DMS53 treated with DMSO at 0.1 percent for 48 hours (cell line): ENCODE data around the gene PXYLP1.

ENCODE experiments used
- DNase-seq: peaks from one replicate; lab custom pipeline; 2025; ENCODE audit not compliant: unreplicated experiment; lab: John Stamatoyannopoulos, UW

PXYLP1 gene

DNA sequence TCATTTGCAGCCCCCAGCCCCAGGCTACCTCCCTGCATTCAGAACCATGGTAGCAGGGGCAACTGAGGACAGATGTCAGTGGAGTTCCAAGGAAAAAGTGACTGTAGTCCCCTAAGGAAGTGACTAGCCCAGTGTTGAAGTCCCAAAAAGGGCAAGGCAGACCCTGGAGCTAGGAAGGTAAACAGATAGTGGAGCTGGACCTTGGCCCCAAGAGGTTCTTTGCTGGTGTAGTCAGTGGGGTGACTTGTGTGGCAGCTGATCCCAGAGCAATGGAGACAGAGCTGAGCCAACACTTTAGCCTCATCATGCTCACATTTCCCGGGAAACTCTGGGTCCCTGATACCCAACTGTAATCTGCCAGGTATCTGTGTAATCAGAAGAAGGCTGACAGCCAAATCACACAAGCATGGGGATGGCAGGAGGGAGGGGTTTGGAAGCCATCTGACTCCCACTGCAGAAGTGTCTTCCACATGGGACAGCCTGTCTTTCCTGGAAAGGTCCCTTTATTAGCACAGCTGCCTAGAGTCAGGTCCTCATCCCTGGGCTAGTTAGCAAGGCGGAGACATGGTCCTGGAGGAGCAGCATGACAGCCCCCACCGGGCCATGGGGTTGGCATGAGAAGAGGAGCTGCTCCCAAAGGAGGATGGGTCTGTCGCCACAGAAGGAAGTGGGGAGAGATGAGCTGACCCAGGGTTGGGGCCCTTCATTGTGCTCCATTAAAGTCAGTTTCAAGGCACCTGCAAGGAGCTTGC is 39.8 kb downstream of the PXYLP1 start:
- no peak for DNase-seq

DNA sequence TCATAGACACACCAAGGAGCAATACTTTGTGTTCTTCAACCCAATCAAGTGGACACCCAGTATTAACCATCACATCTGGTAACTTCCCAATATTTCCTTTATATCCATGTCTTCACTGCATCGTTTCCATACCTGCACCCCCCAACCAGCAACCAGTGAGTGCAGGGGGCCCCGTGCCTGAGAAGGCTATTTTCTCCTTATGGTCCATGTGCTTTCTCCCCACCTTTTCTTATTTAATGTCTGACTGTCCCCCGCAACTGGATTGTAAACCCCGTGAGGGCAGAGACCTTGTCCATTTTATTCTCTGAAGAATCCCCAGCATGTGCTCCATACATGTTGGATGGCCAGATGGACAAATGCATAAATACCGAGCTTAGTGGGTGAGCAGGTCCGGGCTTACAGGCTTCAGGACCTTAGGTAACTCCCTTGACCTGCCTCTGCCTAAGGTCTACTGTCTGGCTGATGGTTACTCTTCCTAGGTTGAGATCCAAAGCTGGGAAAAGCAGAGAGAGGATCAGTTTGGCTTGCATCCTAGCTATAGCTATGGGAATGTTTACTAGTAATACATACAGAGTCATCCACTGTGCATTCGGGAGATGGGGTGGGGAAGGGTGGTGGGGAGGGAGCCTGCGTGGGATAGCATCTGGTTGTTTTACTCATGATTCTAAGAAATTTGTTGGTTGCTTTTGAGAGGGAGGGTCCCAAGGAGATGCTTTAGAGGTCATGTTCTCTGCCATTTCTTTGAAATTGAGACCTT is 41.5 kb downstream of the PXYLP1 start:
- DNase-seq = no peak

DNA sequence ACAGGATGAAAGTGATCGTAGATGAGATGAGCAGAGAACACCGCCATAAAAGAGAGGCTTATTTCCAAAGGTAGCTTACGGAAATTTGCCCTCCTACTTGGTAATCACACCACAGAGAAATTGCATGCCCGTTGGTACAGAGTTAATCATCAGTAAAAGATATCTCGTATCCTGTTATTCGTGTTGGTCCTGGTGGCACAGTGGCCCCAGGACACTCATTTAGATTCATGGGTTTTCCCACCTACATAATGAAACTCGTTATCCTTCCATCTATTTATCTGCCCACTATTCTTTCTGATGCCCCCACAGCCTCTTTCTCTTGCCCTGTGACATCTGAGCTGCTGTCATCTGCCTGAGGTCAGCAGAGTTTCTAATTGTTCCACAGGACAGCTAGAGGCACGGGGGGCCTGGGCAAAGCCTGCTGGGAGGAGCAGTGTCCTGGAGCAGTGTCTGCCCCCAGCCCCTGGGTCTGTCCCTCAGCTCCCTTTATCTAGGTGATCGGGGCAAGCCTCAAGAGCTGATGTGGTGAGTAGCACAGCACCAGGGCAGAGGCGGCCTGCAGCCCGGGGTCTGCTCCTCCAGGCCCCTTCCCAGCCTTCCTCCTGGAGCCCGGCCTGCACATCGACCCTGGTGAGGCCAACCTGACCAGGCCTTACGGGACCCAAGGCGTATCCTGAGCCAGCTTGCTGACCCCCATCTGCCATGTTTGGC is 42.2 kb downstream of the PXYLP1 start:
- DNase-seq = no peak

DNA sequence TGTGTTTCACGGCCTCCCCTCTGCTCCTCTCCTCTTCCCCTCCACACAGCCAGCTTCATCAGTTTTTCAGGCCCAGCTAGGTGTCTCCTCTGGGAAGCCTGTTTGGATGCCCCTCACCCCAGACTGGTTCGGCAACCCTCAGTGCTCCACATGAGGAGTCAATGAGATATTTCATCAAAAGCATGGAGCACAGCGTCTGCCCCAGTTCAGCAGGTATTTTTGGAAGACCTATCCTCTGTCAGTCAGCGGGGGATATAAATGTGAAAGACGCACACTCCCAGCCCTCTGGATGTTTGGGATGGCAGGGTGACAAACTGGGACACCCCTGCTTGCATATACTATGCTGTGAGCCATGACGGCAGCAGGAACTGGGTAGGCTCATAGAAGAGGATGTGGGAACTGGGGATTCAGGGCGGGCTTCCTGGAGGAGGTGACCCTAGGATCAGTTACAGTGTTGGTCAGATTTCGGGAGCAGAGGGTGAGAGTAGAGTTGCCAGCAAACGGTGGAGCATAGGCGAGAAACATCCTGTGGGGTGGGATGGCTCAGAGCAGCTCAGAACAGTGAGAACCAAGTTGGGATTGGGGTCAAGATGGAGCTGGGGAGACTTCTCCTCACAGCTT is 42.9 kb downstream of the PXYLP1 start:
- no peak for DNase-seq

DNA sequence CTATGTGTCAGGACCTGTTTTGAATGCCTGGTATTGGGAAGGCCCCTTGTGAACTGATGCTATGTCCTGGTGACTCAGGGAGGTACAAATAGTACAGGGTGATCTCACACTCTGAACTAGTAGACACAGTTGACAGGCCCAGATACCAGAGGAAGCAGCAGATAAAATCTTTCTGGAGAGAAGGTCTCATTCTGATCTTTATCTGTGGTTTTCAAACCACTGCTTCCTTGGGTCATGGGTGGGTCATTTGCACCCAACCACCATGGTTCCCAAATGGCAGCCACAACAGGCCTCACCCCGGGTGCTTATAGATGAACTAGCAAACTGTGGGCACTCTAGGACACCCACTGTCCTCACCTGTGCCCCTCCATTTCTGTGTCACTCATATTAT is 43.4 kb downstream of the PXYLP1 start:
- DNase-seq = no peak

DNA sequence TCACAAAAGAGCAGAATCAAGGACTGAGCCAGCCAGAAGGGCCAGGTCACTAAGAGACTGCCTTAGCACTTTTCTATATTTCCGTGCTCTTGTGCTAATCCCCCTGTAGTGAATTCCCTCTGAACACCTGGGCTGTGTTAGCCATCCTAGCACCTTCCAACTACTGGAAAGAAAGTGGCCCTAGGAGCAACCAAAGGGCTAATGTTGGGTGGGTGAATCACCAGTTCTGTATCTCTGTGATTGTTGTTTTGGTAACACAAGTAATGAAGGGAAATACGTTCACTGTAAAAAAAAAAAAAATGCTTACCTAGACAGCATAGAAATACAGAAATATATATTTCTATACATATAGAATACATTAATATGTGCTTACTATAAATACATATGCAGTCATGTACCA is 43.9 kb downstream of the PXYLP1 start:
- no peak for DNase-seq

DNA sequence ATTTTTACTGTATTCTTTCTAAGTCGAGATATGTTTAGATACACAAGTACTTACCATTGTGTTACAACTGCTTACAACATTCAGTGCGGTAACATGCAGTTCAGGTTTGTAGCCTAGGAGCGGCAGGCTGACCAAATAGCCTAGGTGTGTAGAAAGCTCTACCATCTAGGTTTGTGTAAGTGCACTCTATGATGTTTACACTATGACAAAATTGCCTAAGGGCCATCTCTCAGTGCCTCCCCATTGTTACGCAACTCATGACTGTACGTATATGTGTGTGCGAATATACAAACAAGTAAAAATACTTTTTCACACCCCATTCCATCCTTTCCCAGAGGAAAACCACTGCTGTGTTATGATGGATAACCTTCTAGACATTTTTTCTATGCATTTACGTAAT is 44.3 kb downstream of the PXYLP1 start:
- DNase-seq = peak; percentile 73

DNA sequence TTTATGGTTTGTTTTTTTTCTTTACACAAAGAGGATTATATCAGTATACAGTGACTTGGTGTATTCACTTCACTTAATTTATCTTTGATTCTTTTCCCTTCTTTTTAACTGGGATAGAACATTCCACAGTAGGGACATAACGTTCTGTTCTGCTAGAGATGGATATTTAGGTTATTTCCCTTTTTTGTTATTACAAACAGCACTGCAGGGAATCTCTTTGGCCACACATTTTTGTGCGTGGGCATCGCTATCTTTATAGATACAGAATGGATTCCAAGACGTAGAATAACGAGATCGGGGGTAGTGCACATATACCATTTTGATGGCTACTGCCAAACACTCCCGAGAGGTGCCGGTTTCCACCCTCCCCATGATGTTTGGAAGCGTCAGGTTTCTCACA is 44.8 kb downstream of the PXYLP1 start:
- no peak for DNase-seq

DNA sequence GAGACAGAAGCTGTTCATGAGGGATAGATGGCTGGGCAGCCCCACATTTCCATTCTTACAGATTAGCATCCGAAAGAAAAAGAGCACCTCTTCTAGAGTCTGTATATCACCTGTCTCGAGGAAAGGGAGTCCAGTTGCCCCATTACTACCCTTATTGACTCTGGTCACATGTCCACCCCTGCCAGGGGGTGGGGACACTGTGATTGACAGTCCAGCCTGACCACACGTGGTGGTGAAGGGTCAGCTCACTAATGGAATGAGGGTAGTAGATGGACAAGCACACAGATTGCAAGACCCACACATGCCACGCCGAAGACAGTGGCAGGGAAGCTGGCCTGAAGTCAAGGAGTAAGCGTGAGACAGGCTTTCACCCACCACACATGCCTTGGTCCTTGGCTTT is 45.8 kb downstream of the PXYLP1 start:
- DNase-seq = no peak

DNA sequence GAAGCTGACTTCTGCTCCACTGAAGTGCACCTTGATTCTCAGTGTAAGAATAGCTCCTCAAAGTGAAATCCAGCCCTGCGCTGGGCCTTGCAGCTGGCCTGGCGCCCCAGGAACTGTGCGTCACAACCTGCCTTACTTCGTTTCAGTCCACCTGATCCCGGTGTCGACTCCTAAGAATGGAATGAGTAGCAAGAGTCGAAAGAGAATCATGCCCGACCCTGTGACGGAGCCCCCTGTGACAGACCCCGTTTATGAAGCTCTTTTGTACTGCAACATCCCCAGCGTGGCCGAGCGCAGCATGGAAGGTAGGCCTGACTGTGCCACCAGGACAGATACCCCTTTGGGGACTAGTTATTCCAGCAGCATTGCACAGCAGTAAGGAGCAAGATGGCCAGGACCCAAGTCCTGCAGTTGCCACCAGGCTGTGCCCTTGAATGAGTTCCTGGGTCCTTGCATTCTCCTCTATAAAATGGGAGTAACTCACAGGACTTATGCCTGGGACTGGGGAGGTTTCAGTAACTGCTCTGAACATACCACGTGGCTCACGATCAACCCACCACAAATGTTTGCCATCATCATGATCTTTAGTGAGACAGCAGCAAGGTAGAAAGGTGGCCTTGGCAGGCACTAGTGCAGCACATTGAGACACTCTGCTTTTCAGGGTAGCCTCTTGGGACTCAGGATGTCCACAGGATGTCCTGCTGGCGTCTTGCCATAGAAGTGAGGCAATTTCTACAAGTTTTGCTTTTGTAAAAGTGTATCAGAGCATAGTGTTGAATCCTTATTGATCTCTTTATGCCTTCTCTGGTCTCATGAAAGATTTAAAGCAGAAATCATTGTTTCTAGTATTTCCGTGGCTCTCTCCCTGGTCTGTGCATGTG is 46.8 kb downstream of the PXYLP1 start:
- no peak for DNase-seq

DNA sequence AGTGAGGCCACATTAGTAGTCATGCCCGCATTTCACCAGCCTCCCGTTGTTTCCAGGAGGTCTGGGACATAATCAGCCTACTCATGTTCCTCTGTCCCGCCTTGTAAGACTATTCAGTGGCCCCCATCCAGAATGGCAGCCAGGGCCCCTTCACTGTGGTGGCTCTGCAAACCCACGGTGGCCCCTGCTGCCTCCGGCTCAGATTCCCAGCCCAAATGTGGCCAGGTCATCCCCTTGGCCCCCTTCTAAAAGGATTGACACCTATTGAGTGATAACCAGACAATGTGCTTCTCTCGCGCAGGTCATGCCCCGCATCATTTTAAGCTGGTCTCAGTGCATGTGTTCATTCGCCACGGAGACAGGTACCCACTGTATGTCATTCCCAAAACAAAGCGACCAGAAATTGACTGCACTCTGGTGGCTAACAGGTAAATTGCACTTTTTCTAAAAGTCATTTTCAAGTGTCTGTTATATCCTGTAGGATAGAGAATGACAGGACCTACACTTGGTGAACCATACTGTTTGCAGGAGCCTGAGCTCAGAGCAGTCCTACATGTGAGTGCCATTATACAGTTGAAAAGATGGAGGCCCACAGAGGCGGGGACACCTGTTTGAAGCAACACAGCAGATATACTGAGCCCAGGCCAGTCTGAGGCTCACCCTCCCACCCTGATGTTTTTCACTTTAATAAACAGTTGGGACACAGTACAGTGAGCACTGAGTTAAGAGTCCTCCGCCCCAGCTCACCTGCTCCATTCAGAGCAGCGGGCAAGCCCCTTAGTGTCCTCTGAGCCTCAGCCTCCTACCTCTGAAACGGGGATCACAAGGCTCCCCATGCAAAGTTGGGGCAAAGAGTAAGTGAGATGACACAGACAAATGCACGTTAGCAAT is 47.7 kb downstream of the PXYLP1 start:
- peak; percentile 38 for DNase-seq

DNA sequence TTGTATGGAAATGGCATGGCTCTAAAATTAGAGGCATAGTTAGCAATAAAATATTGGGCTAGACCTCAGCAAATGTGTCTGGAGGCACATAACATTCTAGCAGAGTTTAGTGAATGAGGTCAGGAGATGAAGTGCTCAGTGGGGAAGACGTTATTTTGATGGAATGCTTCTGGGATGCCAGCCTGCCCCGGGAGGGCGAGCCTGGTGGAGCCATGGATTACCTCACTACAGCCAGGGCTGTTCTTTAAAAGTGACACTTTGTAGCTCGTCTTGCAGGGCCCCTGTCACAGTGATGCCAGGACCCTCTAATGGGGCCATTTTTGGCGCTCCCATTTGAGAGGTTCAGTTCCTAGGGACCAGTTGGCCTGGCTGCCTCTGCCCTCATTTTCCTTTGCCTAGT is 48.5 kb downstream of the PXYLP1 start:
- no peak for DNase-seq

DNA sequence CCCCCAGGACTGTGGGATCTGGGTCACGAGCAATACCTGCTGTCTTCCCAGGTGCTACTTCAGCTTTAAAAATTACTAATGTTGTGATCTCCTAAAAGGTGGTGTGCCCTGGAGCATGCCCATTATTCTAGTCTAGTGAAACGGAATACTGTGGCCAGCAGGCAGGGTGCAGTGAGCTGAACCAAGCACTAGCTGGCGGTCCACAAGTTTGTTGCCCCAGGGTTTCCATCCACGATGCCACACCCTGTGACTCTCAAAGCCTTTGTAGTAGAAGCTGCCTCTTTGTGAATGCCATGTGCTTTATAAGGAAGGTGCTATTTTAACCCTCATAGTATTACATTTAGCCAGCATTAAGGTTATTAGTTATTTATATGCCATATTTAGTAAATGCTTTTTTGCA is 49.1 kb downstream of the PXYLP1 start:
- no peak for DNase-seq

DNA sequence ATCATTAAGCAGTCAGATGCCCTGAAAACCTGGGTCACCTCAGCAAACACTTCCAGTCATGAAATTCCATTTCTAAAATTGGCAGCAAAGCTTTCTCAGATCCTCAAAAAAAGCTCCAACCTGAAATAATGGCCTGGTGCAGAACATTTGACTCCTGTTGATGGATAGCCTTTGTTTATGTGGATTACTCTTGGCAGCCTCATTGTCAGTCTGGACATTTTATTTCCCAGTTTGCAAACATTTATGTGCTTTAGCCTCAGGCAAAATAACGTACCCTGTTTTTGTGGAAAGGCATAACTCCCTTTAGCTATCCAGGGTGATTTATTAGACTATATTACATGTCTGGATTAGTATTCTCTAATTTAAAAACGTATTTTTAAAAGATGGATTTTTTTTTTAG is 53.9 kb downstream of the PXYLP1 start:
- no peak for DNase-seq

DNA sequence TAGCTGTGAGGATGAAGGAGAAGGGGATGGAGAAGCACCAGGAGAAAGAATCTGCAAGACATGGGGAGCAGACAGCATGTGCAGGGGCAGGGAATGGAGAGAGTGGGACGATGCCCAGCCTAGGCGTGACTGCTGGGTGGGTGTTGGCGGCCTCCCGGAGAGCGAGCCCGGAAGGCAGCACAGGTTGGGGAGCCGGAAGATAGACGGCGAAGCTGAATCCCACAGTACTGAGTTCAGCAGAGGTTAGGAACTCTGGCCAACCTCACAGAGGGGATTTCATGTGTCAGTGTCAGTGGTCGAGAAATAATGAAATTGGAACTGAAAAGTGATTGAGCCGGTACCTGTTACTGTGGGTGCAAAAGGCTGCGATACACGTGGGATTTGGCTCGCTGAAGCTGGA is 55.2 kb downstream of the PXYLP1 start:
- no peak for DNase-seq

DNA sequence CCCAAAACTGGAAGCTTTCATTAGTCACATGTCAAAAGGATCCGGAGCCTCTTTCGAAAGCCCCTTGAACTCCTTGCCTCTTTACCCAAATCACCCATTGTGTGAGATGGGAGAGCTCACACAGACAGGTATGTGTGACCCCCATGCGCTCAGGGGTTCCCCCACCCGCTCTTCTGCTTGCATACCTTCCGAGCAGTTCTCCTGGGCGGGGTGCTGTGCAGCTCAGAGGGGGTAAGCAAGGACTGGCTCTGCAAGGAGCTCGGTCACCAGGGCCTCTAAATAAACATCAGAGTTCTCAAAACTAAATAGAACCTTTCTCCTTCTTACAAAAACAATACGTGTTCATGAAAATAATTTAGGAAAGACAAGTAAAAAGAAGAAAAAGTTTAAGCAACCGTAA is 55.7 kb downstream of the PXYLP1 start:
- DNase-seq = no peak

DNA sequence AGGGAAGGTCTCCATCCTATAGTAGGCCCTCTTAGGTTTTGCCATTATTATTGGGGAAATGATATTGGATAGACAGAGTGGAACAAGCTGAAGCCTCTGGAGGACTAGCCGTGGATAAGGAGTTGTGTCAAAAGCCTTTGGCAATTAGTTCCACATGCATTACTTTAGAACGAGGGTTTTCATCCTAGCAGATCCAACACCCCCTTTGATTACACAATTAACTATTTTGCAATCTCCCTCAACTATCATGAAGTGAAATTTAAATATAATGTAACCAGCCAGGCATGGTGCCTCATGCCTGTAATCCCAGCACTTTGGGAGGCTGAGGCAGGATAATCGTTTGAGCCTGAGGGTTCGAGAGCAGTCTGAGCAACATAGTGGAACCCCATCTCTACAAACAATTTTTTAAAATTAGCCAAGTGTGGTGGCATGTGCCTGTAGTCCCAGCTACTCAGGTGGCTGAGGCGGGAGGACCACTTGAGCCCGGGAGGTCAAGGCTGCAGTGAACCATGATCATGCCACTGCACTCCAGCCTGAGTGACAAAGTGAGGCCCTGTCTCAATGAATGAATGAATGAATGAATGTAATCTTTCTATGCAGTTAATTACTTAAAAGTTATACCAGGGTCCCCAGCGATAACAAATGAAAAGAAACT is 56.8 kb downstream of the PXYLP1 start:
- DNase-seq = no peak

DNA sequence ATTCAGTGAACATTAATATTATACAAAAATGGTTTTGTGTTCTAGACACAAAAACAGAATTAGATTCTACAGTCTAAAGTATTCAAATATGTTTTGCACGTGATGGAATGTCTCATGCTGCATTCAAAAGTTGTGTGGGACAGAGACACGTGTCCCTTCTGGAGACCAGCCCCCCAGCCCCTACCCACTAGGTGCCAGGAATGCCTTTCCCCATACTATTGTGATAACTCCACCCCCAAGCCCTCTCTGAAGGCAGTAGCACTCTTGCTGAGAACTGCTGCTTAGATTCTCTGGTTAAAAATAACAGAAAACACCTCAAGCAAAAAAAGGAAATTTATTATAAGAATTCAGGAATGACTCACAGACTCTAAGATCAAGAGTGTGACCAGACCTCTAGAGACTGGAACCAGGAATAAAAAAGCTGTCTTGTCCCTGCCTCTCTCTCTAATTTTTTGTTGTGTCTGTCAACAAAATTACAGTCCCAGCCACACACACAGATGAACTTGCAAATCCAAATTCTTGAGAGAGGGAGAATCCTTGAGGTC is 57.7 kb downstream of the PXYLP1 start:
- DNase-seq = no peak
